Heart left ventricle (tissue), 16 donors: Measurements from ENCODE around the gene ATP6V0A1. TPM values are rescaled to one million over a fixed set of nuclear protein-coding genes. Genes with fewer than 3 reads are reported as not detected.

Experiments
- ATAC-seq, 4 donors: fragments of 200-7000 bp; cut with Tn5 transposase; one replicate each; pipeline ENCODE4 v1.9.1; 2020 to 2022; ENCODE audit warnings: moderate library complexity in 4 of 4, mild to moderate bottlenecking in 3 of 4, moderate number of reproducible peaks in 1 of 4
- DNase-seq, 5 donors: peaks; one replicate each; pipeline ENCODE4 v3.0.0-alpha.2; 2020
- H3K27ac ChIP-seq, 12 donors: fragments of 200-600 bp; sonication (generic) in 4 of 12; one replicate each; pipeline versions ENCODE4 v1.5.0 to v1.8.0; 2016 to 2022; ENCODE audit warnings: mild to moderate bottlenecking in 2 of 12
- H3K27me3 ChIP-seq, 9 donors: fragments of 200-600 bp; sonication (generic) in 2 of 9; one replicate each; pipeline versions ENCODE4 v1.5.1 to v1.8.0; 2016 to 2022; ENCODE audit warnings: mild to moderate bottlenecking in 3 of 9
- H3K36me3 ChIP-seq, 9 donors: fragments of 200-600 bp; sonication (generic) in 2 of 9; one replicate each; pipeline versions ENCODE4 v1.5.0 to v1.8.0; 2018 to 2022; ENCODE audit warnings: mild to moderate bottlenecking in 2 of 9
- H3K4me1 ChIP-seq, 12 donors: fragments of 200-600 bp; sonication (generic) in 4 of 12; one replicate each; pipeline versions ENCODE4 v1.5.0 to v1.8.0; 2016 to 2022; ENCODE audit warnings: mild to moderate bottlenecking in 3 of 12
- H3K4me3 ChIP-seq, 12 donors: fragments of 200-600 bp; sonication (generic) in 4 of 12; one replicate each; pipeline versions ENCODE4 v1.5.0 to v1.8.0; 2017 to 2022; ENCODE audit warnings: mild to moderate bottlenecking in 9 of 12, moderate library complexity in 4 of 12
- H3K9me3 ChIP-seq, 12 donors: fragments of 200-600 bp; sonication (generic) in 4 of 12; one replicate each; pipeline versions ENCODE4 v1.5.0 to v1.8.0; 2016 to 2022; ENCODE audit warnings: mild to moderate bottlenecking in 1 of 12
- POLR2A ChIP-seq, 2 donors: fragments of 450-650 bp; IDR thresholded peaks; one replicate each; pipeline ENCODE4 v1.6.1; 2017; ENCODE audit warnings: antibody characterized with exemption in 2 of 2, mild to moderate bottlenecking in 2 of 2, moderate library complexity in 2 of 2
- WGBS, 4 donors: extraction: QIAGEN DNeasy Blood & Tissue Kit in 2 of 4; methylation state at CpG; one replicate each; pipeline versions ENCODE4 v1.1.5 to v1.1.7; 2013 to 2018; 5-methylcytosine and 5-hydroxymethylcytosine counted together
- intact Hi-C, 10 donors: fragments of 100-400 bp; cut with DNase I; formaldehyde crosslinking; loops; one replicate each; pipeline versions ENCODE4 v1.11.1 to v1.14.2; 2022
- polyA plus RNA-seq, 2 donors: library from polyadenylated mRNA; stranded (reverse); fragments of 200-250 nt; gene quantifications; one replicate each; pipeline ENCODE4 v1.2.3, GENCODE V29; 2013
- total RNA-seq, 9 donors: library from RNA; depleted of rRNA in 2 of 9; stranded (reverse); fragments of >200 nt in 2 of 9; fragmentation: NEBNext Ultra II Directional in 3 of 9; extraction: Animal tissue kit (Norgen Biotek cat#: 25700) in 3 of 9; gene quantifications; one replicate each; pipeline versions ENCODE4 v1.1.0 to v1.2.4, GENCODE V29; 2016 to 2023
- TF ChIP-seq, protein P1 (sequence below), 12 donors: fragments of 200-600 bp; sonication (generic) in 4 of 12; IDR thresholded peaks; one replicate each; pipeline versions ENCODE4 v1.5.0 to v1.8.0; 2018 to 2022; ENCODE audit warnings: antibody characterized with exemption in 12 of 12, mild to moderate bottlenecking in 5 of 12
- donor health status: ischemic (EF 13 %, LVEDD 7.1; RV severe dilation, severe dysfunction).
- donor health status: healthy with polysubstance abuse.
- donor health status: DM: no; HTN: yes; CAD: no.
- donor health status: DM: no; HTN: no; CAD: no.
- donor health status: ischemic (EF 25% LVEDD 6.9; RV normal size, moderate dysfunction).
- donor health status: ischemic (EF 25% LVEDD 5.7; RV mildly dilated, moderate dysfunction).
- donor health status: healthy.
- donor health status: DM: yes; HTN: yes; CAD: no.
- donor health status: ischemic (EF 35%, LVEDD 5.7; RV mildly dilated, moderate dysfunction).
- donor health status: nonischemic (EF 11% LVEDD 7.7; RV severe dilation, severe dysfunction).
- donor health status: DM: yes; HTN: yes; CAD: no.
- donor health status: PGD.
- donor health status: ischemic (EF 29% LVEDD 5.4; RV normal size, mild dysfunction).
- donor health status: nonischemic (EF 23%, LVEDD 6.1; RV moderate dilation, normal function).

Gene ATP6V0A1
- total and polyA plus RNA-seq, 11 donors = 24.3 to 65.9 (median 35.9) TPM

DNA sequence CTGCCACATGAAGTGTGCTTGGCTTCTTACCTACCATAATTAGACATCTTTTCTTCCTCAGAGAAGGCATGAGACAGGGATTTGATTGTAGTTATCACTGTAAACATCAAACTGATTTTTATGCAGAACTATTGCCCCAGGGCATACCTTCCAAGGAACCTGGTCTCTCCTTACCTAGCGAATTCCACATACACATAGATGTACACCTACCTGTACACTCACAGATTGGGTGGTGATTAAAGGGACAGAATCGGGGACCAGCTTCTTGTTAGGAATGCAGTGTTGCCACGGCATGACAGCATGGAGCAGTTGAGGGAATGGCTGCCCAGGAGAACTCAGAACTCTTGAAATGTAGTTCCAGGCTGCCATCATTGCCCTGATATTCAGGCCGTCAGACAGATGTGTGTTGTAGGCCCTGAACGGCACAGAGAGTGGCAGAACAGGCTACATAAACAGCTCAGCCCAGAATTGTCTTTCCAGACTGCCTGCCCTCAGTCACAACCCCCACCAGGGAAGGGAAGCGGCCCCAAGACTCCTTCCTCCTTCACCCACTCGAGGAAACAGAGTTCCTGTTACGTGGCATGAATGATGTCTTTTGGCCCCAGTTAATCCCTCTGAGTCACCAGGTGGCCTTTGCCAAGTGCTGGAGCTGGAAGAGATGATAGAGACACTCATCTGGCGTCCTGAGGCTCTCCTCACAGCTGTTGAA lies 59.5 kb downstream of the ATP6V0A1 start:
- 35 to 47% (median 42%) methylated on average over 8 to 9 of the region's 9 CpGs for WGBS, 4 donors
- H3K9me3 ChIP-seq = no peaks in the 10 kb centered on the region
- H3K27ac ChIP-seq = peak overlapping the region; percentile 84 to 97 (median 92)
- no peak overlapping the region for H3K4me3 ChIP-seq
- peaks cover 23 to 85% (median 71%) of the 10 kb centered on the region in 12 donors for H3K4me1 ChIP-seq
- peak; percentile 14 to 67 (median 63) for ATAC-seq
- TF ChIP-seq, protein P1, sequence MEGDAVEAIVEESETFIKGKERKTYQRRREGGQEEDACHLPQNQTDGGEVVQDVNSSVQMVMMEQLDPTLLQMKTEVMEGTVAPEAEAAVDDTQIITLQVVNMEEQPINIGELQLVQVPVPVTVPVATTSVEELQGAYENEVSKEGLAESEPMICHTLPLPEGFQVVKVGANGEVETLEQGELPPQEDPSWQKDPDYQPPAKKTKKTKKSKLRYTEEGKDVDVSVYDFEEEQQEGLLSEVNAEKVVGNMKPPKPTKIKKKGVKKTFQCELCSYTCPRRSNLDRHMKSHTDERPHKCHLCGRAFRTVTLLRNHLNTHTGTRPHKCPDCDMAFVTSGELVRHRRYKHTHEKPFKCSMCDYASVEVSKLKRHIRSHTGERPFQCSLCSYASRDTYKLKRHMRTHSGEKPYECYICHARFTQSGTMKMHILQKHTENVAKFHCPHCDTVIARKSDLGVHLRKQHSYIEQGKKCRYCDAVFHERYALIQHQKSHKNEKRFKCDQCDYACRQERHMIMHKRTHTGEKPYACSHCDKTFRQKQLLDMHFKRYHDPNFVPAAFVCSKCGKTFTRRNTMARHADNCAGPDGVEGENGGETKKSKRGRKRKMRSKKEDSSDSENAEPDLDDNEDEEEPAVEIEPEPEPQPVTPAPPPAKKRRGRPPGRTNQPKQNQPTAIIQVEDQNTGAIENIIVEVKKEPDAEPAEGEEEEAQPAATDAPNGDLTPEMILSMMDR (IDR thresholded peaks at IDR 0.05) = no peak
- no peak for TF ChIP-seq POLR2A (IDR thresholded peaks at IDR 0.05)
- peak; percentile 80 to 88 (median 80) for DNase-seq
- peaks cover 0 to 48% (median 21%) of the 10 kb centered on the region in 9 donors for H3K36me3 ChIP-seq
- intact Hi-C loops = loop anchor here in 9 of 10 donors (2.0 to 10.0 kb wide), 11 partner anchors 53 to 393 kb away; partner anchors contain the start of genes ATP6V0A1 (in 2 of the 9), CAVIN1 (in 2 of the 9), HSPB9 (in 1 of the 9) and KAT2A (in 1 of the 9)
- no peaks in the 10 kb centered on the region for H3K27me3 ChIP-seq

DNA sequence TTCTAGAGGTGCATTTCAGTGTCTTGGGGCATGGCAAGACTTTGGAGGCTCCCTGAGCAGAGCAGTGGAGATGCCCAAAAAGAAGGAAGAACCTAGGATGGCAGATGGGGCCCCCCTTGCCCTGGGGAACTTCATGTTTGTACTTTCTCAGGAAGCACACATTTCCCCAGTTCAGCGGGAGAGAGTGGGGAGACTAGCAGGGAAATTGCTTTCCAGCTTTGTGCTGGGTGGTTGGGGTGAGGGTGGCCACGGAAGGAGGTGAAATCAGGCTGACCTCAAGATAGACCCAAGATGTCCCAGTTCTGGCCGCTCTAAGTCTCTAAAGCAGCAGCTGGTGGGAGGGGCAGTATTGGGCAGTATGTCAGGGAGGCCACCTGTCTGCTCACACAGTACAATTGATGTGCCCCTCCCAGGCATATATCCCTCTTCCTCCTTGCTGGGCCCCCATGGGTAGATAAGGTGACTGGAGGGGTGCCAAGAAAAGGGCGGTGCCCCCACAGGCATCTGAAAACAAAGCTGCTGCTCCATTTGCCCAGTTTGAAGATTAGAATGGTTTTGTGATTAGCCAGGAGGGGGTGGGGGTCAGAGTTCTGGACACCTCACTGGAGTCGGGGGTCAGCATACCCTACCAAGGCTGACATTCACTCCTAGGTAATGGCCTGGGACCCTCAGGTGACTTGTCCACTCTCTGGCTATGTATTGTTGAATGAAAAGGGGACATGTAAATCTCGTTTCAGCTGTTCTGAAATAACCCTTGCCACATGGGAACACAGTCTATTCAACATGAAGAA lies 60.3 kb downstream of the ATP6V0A1 start:
- H3K36me3 ChIP-seq = peaks cover 0 to 47% (median 20%) of the 10 kb centered on the region in 9 donors
- intact Hi-C loops = loop anchor here in 9 of 10 donors (2.0 to 10.0 kb wide), 11 partner anchors 54 to 394 kb away; partner anchors contain the start of genes ATP6V0A1 (in 2 of the 9), CAVIN1 (in 2 of the 9), HSPB9 (in 1 of the 9) and KAT2A (in 1 of the 9)
- WGBS, 4 donors = 13 to 22% (median 19%) methylated on average over 5 to 6 of the region's 6 CpGs
- ATAC-seq (peak; percentile 38 to 52 (median 47)), DNase-seq (peak in 4 of 5 donors; percentile 73 to 80 (median 73))
- H3K9me3 ChIP-seq = no peaks in the 10 kb centered on the region
- peak overlapping the region in 2 of 12 donors; percentile 3 to 5 for H3K4me3 ChIP-seq
- peak overlapping the region; percentile 84 to 97 (median 92) for H3K27ac ChIP-seq
- peaks cover 23 to 81% (median 72%) of the 10 kb centered on the region in 12 donors for H3K4me1 ChIP-seq
- TF ChIP-seq POLR2A (IDR thresholded peaks at IDR 0.05) = no peak
- TF ChIP-seq, protein P1 (IDR thresholded peaks at IDR 0.05) = no peak
- H3K27me3 ChIP-seq = no peaks in the 10 kb centered on the region

DNA sequence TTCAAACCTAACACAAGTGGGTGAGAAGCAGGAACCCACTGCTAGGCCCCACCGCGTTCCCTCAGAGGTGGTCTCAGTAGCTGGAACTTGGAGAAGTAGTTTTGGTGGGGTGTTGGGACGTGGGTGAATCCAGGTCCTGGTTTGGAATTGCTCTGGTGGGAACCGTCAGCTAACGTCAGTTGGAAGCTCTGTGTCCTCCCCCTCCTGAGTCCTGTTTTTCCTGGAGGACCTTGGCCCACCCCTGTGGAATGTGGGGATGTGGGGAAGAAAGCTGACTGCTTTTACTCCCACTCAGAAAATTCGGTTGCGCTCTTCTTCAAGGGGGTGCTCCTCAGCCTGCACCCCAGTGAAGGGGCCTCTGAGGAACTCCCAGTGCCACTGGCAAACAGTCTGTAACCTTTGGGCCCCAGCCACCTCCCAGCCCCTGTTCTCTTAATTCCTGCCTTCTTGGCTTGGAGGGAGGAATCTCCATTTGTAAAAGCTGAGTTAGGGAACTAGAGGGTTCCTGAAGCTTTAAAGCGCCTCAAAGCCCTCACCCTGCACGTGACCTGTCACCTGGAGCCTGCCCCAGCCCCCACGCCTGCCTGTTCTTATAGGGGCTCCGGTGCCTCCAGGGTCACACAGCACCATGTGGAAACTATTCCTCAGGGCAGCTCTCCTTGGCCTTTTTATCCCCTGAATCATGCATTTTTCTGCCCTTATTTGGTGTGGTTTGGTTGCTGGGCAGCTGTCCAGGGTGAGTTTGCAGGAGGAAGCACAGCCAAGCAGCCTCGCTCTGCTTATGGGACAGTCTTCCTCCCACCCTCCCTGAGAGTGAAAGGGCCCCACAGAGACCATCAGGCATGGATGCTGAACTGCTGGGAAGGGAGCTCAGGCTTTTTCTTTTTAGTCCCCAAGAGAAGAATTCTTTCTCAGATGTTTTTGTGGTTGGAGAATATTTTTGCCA lies 61.1 kb downstream of the ATP6V0A1 start:
- Histone ChIP-seq H3K9me3 (no peaks in the 10 kb centered on the region), H3K27ac (peak overlapping the region; percentile 84 to 97 (median 92)), H3K36me3 (peaks cover 0 to 38% (median 13%) of the 10 kb centered on the region in 9 donors), H3K4me1 (peaks cover 23 to 81% (median 72%) of the 10 kb centered on the region in 12 donors), H3K27me3 (no peaks in the 10 kb centered on the region), H3K4me3 (peak overlapping the region in 2 of 12 donors; percentile 5 to 13)
- intact Hi-C loops = loop anchor here in 9 of 10 donors (2.0 to 10.0 kb wide), 13 partner anchors 55 to 395 kb away; partner anchors contain the start of genes CAVIN1 (in 6 of the 9), ATP6V0A1 (in 2 of the 9), HSPB9 (in 1 of the 9) and KAT2A (in 1 of the 9)
- peak; percentile 90 to 94 (median 94) for DNase-seq
- WGBS, 4 donors = 24 to 30% (median 27%) methylated on average over 12 of the region's 12 CpGs
- peak; percentile 60 to 80 (median 74) for ATAC-seq
- peak in 1 of 2 donors; percentile 21 for TF ChIP-seq POLR2A (IDR thresholded peaks at IDR 0.05)
- TF ChIP-seq, protein P1 (IDR thresholded peaks at IDR 0.05) = no peak
